Skin epidermis (tissue), 12 donors: ENCODE measurements around the gene NLRP2B.
"Not testable (repeated sequence)": the region's sequence is repeated elsewhere in the genome, so short reads cannot be mapped to it uniquely, and the experiment has no call there.

ENCODE experiments used
- H3K27ac ChIP-seq, 21 experiments: fragments of 200-600 bp; sonication (generic) in 11 of 21; one replicate each; pipeline ENCODE4 v1.5.0; 2020; ENCODE audit warnings: mild to moderate bottlenecking in 3 of 21, inconsistent platforms in 2 of 21, moderate library complexity in 2 of 21
- H3K4me3 ChIP-seq, 7 experiments: fragments of 200-600 bp; sonication (generic) in 2 of 7; one replicate each; pipeline ENCODE4 v1.5.0; 2020; ENCODE audit warnings: inconsistent platforms in 2 of 7, mild to moderate bottlenecking in 2 of 7, moderate library complexity in 1 of 7

NLRP2B gene

GRCh38 chrX:57680160-57680559 is at the start of gene NLRP2B:
NLRP2B (minus strand) TSS chrX:57680260.
- Histone ChIP-seq H3K27ac (no peak within 1 kb of the TSS), H3K4me3 (no peak within 1 kb of the TSS)

- not testable (repeated sequence) for H3K4me3 ChIP-seq, H3K27ac ChIP-seq
Measured at GRCh38 chrX:57725995-57726394, 45.9 kb upstream of the NLRP2B start.

- H3K27ac ChIP-seq, result no peak overlapping the region
- no peak overlapping the region for H3K4me3 ChIP-seq
Measured at GRCh38 chrX:57681341-57681740, 1.3 kb upstream of the NLRP2B start.

- Histone ChIP-seq H3K4me3 (no peak overlapping the region), H3K27ac (no peak overlapping the region)
Measured at GRCh38 chrX:57678686-57679428, 1.2 kb downstream of the NLRP2B start.

DNA sequence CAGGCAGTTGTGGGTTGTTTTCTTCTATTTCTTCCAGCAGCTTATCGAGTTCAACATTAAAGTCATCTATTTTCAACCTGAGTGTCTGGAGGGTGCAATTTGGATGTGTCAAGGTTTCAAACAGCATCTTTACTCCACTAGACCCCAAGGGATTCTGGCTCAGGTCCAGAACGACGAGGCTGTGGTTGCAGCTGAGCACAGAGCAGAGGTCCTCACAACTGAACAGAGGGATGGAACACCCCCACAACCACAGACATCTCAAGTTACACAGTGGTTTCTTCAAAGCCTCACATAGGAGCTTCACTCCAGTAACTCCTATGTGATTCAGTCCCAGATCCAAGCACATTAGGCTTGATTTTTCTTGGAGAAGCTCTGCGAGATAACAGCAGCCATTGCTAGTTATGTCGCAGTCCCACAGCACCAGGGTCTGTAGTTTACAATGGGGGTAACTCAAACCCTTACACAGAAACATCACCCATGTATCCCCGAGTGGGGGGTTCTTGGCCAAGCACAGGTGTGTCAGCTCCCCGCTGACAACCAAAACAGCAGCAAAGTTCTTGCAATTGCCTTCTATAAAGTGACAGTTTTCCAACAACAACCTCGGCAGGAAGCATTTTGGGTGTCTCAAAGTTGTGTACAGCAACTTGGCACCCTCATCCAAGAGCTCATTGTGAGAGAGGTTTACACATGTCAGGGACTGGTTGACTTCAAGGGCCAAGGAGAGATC is 2.8 kb downstream of the NLRP2B start:
- no peak overlapping the region for H3K27ac ChIP-seq
- H3K4me3 ChIP-seq, result no peak overlapping the region

DNA sequence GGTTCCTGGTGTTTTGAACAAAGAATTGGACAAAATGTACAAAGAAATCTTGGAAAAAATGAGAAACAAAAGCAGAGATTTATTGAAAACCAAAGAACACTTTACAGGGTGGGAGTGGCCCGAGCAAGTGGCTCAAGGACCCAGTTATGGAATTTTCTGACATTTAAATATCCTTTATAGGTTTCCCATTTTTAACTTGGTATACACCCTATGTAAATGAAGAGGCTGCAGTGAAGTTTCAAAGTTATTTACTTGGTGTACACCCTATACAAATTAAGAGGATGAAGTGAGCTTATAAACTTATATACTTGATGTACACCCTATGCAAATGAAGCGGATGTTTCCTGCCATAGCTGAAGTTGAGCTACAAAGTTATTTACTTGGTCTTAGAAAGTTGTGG is 4.7 kb downstream of the NLRP2B start:
- Histone ChIP-seq H3K4me3 (no peak overlapping the region), H3K27ac (no peak overlapping the region)

- H3K4me3 ChIP-seq, result no peak overlapping the region
- no peak overlapping the region for H3K27ac ChIP-seq
Measured at GRCh38 chrX:57674861-57675260, 5.2 kb downstream of the NLRP2B start.

DNA sequence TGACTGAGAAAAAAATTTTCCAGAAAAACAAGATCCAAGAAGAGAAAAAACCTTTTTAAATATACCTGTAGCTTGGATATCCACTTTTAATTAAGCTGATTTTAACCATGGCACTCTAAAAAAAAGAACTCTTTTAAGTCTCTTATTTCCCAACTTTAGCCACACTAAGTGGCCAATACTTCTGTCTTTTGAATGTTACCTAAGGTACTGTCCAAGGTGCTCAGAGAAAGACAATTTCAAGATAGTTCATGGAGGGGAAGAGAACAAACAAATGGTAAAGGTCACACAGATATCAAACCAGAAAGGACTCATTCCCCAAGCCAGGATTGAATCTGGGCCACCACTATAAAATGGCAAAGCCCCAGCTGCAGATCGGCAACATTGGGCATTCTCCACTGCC is 10.1 kb downstream of the NLRP2B start:
- H3K4me3 ChIP-seq, result no peak overlapping the region
- H3K27ac ChIP-seq, result no peak overlapping the region

GRCh38 chrX:57667010-57667409 is 13.1 kb downstream of the NLRP2B start:
- Histone ChIP-seq H3K27ac (no peak overlapping the region), H3K4me3 (no peak overlapping the region)

DNA sequence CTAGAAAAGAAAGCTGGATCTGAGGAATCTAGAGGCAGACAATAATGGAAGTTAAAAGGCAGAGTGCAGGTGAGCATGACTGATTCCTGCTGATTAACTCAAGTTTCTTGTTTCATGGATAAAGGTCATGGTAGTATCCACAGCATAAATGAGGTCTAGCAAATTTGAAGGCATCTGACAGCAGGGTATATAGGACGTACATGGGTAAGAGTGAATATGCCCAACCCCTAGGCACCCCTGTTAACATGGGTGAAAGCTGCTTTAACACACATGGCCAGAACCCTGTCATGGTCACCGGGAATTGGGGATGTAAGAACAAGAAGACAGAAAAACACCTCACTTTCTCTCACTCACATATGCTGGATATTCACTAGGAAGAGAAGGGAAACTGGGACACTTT is 25.0 kb downstream of the NLRP2B start:
- no peak overlapping the region for H3K4me3 ChIP-seq
- H3K27ac ChIP-seq, result no peak overlapping the region

- no peak overlapping the region for H3K4me3 ChIP-seq
- H3K27ac ChIP-seq, result no peak overlapping the region
Measured at GRCh38 chrX:57652705-57653104, 27.4 kb downstream of the NLRP2B start.

GRCh38 chrX:57651169-57651919 is 28.7 kb downstream of the NLRP2B start:
- Histone ChIP-seq H3K4me3 (no peak overlapping the region), H3K27ac (no peak overlapping the region)

DNA sequence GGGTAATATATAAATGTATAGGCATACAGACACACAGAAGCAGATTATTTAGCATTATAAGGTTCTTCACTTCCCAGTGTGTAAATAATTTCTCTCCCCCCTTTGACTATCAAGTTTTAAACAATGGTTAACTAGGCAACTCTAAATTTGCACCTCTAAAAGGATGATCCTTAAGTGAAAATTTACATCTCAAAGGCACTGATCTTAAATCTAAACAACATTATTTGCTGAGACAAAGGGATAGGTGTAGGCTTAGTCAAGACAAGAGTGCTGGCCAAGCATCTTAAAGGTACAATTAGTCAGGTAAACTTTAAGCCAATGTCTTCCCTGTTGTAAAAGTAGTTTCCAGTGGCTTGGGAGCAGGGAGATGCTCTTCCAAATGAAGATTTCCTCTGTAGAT is 33.0 kb downstream of the NLRP2B start:
- Histone ChIP-seq H3K4me3 (no peak overlapping the region), H3K27ac (no peak overlapping the region)

DNA sequence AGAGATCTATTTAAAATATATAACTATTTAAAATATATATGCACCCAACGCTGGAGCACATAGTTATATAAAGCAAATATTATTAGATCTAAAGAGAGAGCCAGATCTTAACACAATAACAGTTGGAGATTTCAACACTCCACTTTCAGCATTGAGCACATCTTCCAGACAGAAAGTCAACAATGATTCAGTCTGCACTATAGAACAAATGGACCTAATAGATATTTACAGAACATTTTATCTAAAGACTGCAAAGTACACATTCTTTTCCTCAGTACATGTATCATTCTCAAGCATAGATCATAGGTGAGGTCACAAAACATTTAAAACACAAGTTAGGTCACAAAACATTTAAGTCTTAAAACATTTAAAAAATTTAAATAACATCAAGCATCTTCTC is 36.4 kb downstream of the NLRP2B start:
- Histone ChIP-seq H3K4me3 (no peak overlapping the region), H3K27ac (no peak overlapping the region)

DNA sequence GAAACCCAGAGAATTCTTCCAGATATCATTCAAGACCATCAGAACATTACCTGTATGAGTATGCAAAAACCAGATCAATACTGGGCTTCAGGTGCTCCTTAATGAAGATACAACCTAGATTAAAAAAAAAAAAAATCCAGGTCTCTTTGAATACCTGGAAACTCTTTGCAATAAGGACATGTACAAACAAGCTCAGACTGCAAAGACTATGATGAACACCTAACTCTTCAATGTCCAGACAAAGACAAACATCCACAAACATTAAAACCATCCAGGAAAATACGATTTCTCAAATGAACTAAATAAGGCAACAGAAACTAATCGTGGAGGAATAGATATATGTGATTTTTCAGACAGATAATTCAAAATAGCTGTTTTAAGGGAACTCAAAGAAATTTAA is 38.7 kb downstream of the NLRP2B start:
- Histone ChIP-seq H3K27ac (no peak overlapping the region), H3K4me3 (no peak overlapping the region)

DNA sequence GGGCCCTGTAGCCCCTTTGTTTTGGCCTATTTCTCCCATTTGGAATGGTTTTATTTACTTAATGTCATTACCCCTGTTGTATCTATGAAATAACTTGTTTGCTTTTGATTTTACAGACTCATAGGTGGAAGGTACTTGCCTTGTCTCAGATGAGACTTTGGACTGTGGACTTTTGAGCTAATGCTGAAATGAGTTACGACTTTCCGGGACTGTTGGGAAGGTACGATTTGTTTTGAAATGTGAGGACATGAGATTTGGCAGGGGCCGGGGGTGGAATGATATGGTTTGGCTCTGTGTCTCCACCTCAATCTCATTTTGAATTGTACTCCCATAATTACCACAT is 39.4 kb downstream of the NLRP2B start:
- no peak overlapping the region for H3K4me3 ChIP-seq
- H3K27ac ChIP-seq, result no peak overlapping the region

- not testable (repeated sequence) for H3K4me3 ChIP-seq, H3K27ac ChIP-seq
Measured at GRCh38 chrX:57629438-57629837, 50.6 kb downstream of the NLRP2B start.
